Pancreas (tissue), 10 donors: Measurements from ENCODE around the gene RFPL1. TPM values are rescaled to one million over a fixed set of nuclear protein-coding genes. Genes with fewer than 3 reads are reported as not detected.

ENCODE experiments used
- ATAC-seq, 4 donors: fragments of 200-7000 bp; cut with Tn5 transposase; one replicate each; pipeline versions ENCODE4 v1.8.0 to v1.9.1; 2020; ENCODE audit warnings: mild to moderate bottlenecking in 4 of 4, moderate library complexity in 4 of 4
- DNase-seq, 6 donors: peaks; one replicate each; pipeline ENCODE4 v3.0.0-alpha.2; 2020
- FAIRE-seq: peaks from 2 replicates; lab custom pipeline; 2012; peaks lifted over from hg19 to GRCh38; lab: Jason Lieb, UNC
- H3K27ac ChIP-seq, 4 donors: fragments of 200-600 bp; sonication (generic); 1 replicate in 3 of 4; 2 replicates in 1 of 4; pipeline versions ENCODE4 v1.5.0 to v1.8.0; 2020
- H3K27me3 ChIP-seq, 4 donors: fragments of 200-600 bp; one replicate each; pipeline ENCODE4 v1.8.0; 2021
- H3K36me3 ChIP-seq, 3 donors: fragments of 200-600 bp; sonication (generic) in 1 of 3; one replicate each; pipeline versions ENCODE4 v1.5.0 to v1.8.0; 2020 to 2021
- H3K4me1 ChIP-seq, 3 donors: fragments of 200-600 bp; one replicate each; pipeline ENCODE4 v1.8.0; 2021
- H3K4me3 ChIP-seq, 4 donors: fragments of 200-600 bp; sonication (generic) in 2 of 4; one replicate each; pipeline versions ENCODE4 v1.5.0 to v1.8.0; 2020 to 2021
- H3K9me3 ChIP-seq, 4 donors: fragments of 200-600 bp; one replicate each; pipeline ENCODE4 v1.8.0; 2021
- WGBS, 2 donors: extraction: QIAGEN DNeasy Blood & Tissue Kit; methylation state at CpG; one replicate each; pipeline ENCODE4 v1.1.7; 2013; 5-methylcytosine and 5-hydroxymethylcytosine counted together
- intact Hi-C, 3 donors: fragments of 100-400 bp; cut with DNase I; formaldehyde crosslinking; loops; one replicate each; pipeline versions ENCODE4 v1.11.1 to v1.14.2; 2022
- polyA plus RNA-seq, 2 donors: library from polyadenylated mRNA; stranded (reverse); fragments of 200-250 nt; gene quantifications; one replicate each; pipeline ENCODE4 v1.2.3, GENCODE V29; 2013
- total RNA-seq, 6 donors: library from RNA; stranded (reverse); fragmentation: NEBNext Ultra II Directional in 4 of 6; extraction: Animal tissue kit (Norgen Biotek cat#: 25700) in 4 of 6; gene quantifications; one replicate each; pipeline versions ENCODE4 v1.2.1 to v1.2.4, GENCODE V29; 2021 to 2023
- TF ChIP-seq, protein P1 (sequence below), 4 donors: fragments of 200-600 bp; sonication (generic) in 3 of 4; IDR thresholded peaks; one replicate each; pipeline versions ENCODE4 v1.5.0 to v1.8.0; 2021; ENCODE audit warnings: antibody characterized with exemption in 4 of 4
- donor health status: healthy with polysubstance abuse.
- donor health status: DM: no; HTN: no; CAD: no; lungs with moderate emphysema.
- donor health status: DM: no; HTN: no; CAD: no.
- donor health status: control.
- donor health status: control.
- donor health status: Bipolar disorder and iron deficiency.
- donor health status: DM: yes; HTN: yes; CAD: no.
- donor health status: DM: no; HTN: no; CAD: no.
- donor health status: DM: no; HTN: no; CAD: no.
- donor health status: DM: yes; HTN: yes; CAD: no.

RFPL1 gene
- total and polyA plus RNA-seq, 8 donors: 0.09 TPM; not detected in 7

DNA sequence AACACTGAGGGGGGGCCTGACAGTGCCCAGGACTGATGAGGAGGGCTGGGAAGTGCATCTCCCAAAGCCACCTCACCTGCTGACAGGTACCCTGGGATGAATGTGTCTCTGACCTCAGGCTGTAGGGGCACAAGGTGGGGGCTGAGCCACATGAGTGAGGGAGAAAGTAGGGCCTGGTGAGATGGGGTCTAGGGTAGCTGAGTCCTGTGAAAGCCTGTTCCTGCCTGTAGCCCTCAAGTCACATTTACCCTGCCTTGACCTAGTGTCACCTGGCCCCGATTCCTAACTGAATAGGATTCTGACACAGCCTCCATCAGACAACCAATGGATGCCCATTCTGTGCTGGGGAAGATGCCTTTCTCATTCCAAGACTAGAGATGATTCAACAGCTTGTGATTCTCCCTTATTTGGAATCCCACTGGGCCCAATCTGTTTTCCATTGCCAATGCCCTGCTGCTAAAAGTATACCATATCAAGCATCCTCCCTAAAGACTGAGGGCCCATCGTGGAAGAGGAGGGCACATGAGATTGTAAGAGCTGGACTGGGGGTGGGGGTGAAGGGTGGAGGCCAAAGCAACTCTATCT is 11.1 kb upstream of the RFPL1 start:
- intact Hi-C loops: no loop called here
- TF ChIP-seq, protein P1, sequence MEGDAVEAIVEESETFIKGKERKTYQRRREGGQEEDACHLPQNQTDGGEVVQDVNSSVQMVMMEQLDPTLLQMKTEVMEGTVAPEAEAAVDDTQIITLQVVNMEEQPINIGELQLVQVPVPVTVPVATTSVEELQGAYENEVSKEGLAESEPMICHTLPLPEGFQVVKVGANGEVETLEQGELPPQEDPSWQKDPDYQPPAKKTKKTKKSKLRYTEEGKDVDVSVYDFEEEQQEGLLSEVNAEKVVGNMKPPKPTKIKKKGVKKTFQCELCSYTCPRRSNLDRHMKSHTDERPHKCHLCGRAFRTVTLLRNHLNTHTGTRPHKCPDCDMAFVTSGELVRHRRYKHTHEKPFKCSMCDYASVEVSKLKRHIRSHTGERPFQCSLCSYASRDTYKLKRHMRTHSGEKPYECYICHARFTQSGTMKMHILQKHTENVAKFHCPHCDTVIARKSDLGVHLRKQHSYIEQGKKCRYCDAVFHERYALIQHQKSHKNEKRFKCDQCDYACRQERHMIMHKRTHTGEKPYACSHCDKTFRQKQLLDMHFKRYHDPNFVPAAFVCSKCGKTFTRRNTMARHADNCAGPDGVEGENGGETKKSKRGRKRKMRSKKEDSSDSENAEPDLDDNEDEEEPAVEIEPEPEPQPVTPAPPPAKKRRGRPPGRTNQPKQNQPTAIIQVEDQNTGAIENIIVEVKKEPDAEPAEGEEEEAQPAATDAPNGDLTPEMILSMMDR (IDR thresholded peaks at IDR 0.05): no peak
- ATAC-seq (no peak), DNase-seq (no peak), FAIRE-seq (no peak)
- no peaks in the 10 kb centered on the region for H3K4me1 ChIP-seq
- H3K36me3 ChIP-seq: no peaks in the 10 kb centered on the region
- H3K9me3 ChIP-seq: no peaks in the 10 kb centered on the region
- 73 to 78% methylated on average over 2 of the region's 2 CpGs for WGBS, 2 donors
- no peak overlapping the region for H3K4me3 ChIP-seq
- peaks cover 0 to 7% (median 0%) of the 10 kb centered on the region in 4 donors for H3K27me3 ChIP-seq
- no peak overlapping the region for H3K27ac ChIP-seq

DNA sequence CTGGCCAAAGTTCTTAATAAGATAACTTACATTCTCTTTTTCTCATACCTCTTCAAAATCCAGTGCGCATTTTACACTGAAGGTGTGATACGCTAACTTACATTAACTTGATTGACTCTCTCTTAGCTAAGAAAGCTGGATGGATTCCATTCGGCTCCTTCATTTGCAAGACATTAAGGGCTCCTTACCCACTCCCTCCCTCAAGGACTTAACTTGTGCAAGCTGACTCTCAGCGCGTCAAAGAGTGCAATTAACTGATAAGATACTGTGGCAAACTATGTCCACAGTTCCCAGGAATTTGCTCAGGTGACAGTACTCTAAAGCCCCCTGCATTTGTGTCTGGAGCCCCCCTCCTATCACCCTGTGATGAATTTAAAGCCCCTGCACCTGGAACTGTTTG is 6.4 kb upstream of the RFPL1 start:
- intact Hi-C loops: no loop called here
- ATAC-seq (no peak), DNase-seq (no peak), FAIRE-seq (no peak)
- Histone ChIP-seq H3K27me3 (peaks cover 0 to 7% (median 0%) of the 10 kb centered on the region in 4 donors), H3K9me3 (no peaks in the 10 kb centered on the region), H3K4me3 (no peak overlapping the region), H3K4me1 (no peaks in the 10 kb centered on the region), H3K36me3 (no peaks in the 10 kb centered on the region), H3K27ac (no peak overlapping the region)
- 31 to 37% methylated on average over 5 of the region's 5 CpGs for WGBS, 2 donors
- TF ChIP-seq, protein P1 (IDR thresholded peaks at IDR 0.05): no peak

DNA sequence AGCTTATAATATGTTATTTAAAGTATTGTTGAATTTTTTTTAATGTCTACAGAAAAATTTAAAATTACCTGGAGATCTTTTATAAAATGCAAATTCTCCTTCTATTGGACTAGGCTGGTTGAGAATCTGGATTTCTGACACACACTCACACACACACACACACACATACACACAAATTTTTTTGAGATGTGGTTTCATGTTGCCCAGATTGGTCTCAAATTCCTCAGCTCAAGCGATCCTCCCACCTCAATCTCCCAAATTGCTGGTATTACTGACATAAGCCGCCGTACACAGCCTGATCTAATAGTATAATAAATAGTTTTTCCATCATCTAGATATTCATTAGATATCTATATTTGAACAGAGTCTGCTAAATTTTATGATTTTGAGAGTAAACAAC is 4.5 kb upstream of the RFPL1 start:
- no peak overlapping the region for H3K4me3 ChIP-seq
- no peak overlapping the region for H3K27ac ChIP-seq
- FAIRE-seq (no peak), ATAC-seq (no peak), DNase-seq (no peak)
- H3K27me3 ChIP-seq: peaks cover 0 to 7% (median 0%) of the 10 kb centered on the region in 4 donors
- WGBS, 2 donors: 93 to 96% methylated on average over 3 of the region's 3 CpGs
- H3K4me1 ChIP-seq: no peaks in the 10 kb centered on the region
- intact Hi-C loops: no loop called here
- TF ChIP-seq, protein P1 (IDR thresholded peaks at IDR 0.05): no peak
- H3K36me3 ChIP-seq: no peaks in the 10 kb centered on the region
- no peaks in the 10 kb centered on the region for H3K9me3 ChIP-seq

DNA sequence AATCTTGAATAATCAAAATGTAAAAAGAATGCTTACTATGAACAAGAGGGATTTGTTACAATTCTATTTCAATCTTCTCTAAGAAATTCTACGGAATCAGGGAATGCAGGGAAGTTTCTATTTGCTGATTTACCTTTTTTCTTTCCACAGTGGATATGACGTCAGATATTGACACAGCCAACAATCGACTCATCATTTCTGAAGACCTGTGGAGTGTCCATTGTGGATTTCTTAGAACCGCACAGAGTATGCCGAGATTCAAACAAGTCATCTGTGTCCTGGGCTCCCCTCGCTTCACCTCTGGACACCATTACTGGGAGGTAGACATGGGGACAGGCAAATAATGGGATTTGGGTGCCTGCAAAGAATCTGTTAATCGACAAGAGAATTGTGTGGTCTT is 4.1 kb upstream of the RFPL1 start:
- intact Hi-C loops: no loop called here
- TF ChIP-seq, protein P1 (IDR thresholded peaks at IDR 0.05): no peak
- Histone ChIP-seq H3K27ac (no peak overlapping the region), H3K4me3 (no peak overlapping the region), H3K4me1 (no peaks in the 10 kb centered on the region), H3K27me3 (peaks cover 0 to 7% (median 0%) of the 10 kb centered on the region in 4 donors), H3K9me3 (no peaks in the 10 kb centered on the region), H3K36me3 (no peaks in the 10 kb centered on the region)
- no peak for FAIRE-seq
- no peak for DNase-seq
- ATAC-seq: no peak
- WGBS, 2 donors: 76 to 78% methylated on average over 7 of the region's 7 CpGs
